GM10847 (cell line): ENCODE data around the gene SLC9B1.

ENCODE experiments used
- POLR2A ChIP-seq: IDR thresholded peaks from 2 replicates; pipeline ENCODE4 v1.6.1; 2011; ENCODE audit not compliant: insufficient read length; ENCODE audit errors: extremely low read depth

SLC9B1 gene

GRCh38 chr4:103019308-103020124, at the start of gene SLC9B1:
SLC9B1 (minus strand) TSS chr4:103019705; CDS start chr4:102991711, 27,994 bp downstream.
- peak; percentile 88 for TF ChIP-seq POLR2A

- no peak for TF ChIP-seq POLR2A
These were observed 48.5 kb upstream of the SLC9B1 start for GRCh38 chr4:103067841-103068547.

DNA sequence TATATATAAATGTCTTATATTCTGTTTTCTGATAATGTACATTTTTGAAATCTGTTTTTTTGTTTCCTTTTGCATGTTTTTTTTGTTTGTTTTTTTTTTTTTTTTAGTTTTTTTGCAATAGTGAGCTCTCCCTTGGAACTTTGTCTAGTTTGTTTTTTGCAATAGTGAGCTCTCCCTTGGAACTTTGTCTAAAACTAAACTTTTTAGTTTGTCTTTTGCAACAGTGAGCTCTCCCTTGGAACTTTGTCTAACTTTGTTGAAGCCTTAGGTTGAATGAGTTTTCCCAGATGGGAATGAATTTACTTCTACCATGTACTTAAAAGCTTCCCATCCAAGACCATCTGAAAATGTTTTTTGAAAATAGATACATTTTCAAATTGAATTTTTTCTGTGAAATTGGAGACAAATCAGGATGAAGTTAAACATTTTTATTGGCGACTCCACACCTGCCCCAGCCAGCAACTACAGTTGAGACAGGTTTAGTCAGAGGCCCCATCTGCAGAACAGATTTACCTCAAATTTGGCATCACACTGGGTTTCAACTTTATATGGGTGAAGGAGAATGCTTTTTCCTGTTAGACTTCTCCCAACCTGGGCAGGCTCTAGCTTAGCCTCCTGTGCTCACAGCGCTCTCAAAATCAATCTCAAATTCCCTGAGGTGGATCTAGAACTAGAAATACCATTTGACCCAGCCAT, 41.1 kb upstream of the SLC9B1 start:
- TF ChIP-seq POLR2A = no peak

- TF ChIP-seq POLR2A = no peak
These were observed 34.5 kb upstream of the SLC9B1 start for GRCh38 chr4:103054030-103054429.

DNA sequence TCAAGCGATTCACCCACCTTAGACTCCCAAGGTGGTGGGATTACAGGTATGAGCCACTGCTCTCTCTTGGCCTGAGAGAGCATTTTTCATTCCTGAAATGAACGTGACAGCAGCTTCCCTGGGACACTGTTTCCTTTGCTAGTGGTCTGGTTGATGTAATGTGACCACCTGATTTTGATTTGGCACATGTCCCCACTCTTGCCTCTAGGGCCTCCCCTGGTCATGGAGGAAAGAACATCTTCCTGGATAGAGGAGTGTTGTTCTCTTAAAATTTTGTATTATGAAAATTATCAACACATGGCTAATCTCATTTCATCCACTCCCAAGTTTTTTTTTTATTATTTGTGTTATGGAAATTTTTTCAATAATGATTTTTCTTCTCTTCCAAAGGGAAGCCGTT, 33.3 kb upstream of the SLC9B1 start:
- TF ChIP-seq POLR2A = no peak

DNA sequence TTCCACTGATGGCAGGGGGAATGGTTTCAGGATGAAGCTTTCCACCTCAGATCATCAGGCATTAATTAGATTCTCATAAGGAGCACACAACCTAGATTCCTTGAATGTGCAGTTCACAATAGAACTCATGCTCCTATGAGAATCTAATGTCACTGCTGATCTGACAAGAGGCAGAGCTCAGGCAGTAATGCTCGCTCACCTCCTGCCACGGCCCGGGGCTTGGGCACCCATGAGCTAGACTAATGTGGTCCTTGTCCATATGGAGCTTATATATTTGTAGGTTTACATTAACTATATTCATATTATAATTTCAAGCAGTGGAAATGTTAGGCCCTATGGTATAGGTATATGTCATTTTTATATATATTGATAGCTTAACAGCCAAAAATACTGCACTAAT, 32.6 kb upstream of the SLC9B1 start:
- no peak for TF ChIP-seq POLR2A

DNA sequence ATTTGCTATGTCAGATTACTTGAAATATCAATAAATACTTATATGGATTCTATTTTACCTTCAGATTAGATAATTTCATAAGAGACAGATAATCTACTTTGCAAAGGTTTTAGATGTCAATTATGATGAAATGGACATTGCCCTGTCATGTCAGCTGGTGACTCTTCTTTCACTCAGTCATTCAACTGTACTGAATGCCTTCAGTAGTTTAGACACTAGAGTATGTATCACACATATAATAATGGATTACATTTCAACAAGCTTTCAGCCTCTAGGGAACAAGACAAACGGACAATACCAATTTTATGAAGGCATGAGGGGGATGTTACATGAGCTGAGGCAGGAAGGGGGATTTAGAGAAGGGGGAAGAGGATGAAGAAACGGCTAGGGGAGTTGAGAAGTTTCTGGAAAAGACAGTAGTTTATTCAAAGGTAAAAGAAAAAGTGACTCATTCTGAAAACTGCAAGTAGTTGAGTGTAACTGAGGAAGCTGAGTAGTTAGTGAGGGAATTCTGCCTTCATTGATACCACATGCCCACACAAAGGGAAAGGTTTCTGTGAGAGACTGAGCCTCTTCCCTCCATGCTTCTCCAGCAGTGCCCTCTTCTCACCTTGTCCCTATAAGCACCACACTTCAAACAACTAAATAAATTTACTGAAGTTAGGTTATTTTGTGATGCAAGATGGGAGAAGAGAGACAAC, 31.4 kb upstream of the SLC9B1 start:
- TF ChIP-seq POLR2A = no peak

DNA sequence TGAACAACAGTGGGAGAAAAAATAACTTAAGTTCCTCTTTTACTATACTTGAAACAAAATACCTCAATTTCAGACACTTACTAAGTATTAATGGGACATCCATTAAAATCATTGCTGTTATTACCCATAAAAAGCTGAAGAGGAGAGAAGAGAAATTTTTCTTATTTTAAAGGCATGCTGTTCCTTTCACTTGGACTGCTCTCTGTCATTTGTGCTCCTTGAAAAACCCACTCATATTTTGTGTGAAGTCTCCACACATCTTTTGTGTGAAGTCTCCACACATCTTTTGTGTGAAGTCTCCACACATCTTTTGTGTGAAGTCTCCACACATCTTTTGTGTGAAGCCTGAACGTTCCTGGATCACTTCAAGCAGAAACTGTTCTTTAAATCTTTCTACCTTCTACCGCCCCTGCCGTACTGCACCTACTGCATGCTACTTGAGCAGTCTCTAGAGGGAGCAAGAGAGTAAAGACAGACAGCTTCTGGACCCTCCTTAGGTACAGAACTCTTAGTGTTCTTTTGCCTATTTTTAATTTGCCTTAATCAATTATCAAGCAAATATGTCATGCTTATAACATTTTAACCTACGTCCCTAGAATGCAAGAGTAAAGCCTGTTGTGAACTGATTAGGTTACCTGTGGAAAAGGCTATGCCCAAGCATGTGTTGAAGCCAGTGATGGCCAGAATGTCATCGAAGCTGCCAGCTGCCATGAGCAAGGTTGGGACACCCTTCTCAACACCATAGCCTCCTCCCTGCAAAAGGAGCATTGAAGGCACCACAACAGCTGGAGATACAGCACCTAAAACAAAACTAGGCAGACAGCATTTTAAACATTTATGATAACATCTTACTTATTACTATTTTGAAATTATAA, 27.1 kb upstream of the SLC9B1 start:
- TF ChIP-seq POLR2A = no peak

DNA sequence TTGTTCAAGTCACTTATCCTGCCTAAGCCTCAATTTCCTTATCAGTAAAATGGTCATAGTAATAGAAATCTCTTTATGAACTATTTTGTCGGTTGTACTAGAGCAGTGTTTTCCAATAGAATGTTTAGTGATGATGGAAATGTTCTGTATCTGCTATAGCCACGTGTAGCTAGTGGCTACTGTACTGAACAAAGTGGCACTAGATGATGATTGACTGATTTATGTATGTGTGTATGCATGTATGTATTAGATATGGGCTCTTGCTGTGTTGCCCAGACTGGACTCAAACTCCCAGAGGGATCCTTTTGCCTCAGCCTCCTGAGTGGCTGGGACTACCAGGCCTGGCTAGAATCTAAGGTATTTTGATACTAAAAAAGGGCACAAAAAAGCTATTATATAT, 24.7 kb upstream of the SLC9B1 start:
- TF ChIP-seq POLR2A = no peak

GRCh38 chr4:103036169-103036568, 16.7 kb upstream of the SLC9B1 start:
- no peak for TF ChIP-seq POLR2A

DNA sequence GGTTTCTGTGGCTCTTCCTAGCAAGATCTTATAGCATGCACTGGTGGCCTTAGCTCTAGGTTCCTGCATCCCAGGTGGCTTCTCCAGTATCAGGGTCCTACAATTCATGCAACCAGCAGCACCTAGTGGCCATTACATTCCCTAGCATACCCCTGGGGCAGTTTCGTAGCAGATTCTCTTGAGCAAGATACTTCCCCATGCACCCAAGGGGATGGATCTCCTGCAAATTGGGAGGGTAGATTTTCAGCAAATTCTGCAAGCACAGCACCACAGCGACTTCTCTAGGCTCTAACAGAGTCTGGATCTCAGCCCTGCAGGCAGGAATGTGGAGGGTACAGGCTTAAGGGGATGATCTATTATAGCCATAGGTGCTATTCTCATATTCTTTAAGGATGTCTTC, 13.1 kb upstream of the SLC9B1 start:
- no peak for TF ChIP-seq POLR2A

DNA sequence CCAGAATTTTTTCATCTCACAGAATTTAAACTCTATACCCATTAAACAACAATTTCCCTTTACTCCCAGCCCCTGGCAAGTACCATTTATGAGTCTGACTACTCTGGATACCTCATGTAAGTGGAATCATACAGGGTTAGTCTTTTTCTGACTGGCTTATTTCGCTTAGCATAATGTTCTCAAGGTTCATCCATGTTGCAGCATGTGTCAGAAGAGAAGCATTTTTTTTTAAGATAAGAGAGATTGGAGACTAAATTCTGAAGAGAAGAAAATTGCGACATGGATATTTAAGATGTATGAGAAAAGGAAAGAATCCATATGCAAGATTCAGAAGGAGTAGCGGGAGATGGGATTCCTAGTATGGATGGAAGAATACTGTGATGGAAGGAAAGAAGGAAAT, 11.3 kb upstream of the SLC9B1 start:
- TF ChIP-seq POLR2A = no peak

DNA sequence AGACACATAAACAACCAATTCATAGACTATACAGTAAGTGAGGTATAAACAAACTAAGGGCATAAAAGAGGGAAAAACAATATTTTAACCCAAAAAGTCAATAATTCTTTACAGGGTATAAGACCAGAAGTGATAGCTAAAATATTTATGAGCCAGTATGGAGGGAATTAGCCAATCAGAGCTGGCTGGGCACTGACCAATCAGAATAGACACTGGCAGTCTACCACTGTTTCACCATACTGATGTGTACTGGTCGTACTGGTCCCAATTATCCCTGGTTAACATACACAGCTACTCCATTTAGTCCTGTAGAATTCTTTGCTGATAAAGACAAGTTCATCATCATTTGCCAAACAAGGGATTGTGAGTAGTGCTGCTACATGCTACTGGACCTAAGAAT, 9.8 kb upstream of the SLC9B1 start:
- TF ChIP-seq POLR2A = no peak

- TF ChIP-seq POLR2A = no peak
These were observed 7.4 kb upstream of the SLC9B1 start for GRCh38 chr4:103026868-103027267.

DNA sequence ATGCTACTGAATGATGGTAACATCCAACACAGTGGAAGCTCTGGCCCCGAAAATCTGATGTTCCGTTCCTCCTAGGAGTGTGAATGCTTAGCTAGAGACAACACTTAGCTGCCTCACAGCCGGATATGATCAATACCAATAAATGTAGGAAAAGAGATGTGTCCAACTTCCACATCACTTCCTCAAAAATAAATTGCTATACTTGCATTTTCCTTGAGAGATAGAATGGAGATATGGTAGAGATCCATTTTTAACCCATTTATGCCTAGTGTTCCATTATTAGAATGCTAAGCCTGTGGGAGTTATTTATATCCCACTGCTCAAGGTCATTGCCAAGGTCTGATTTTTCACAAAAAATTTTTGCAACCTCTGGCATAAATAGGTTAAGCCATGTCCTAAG, 5.5 kb upstream of the SLC9B1 start:
- no peak for TF ChIP-seq POLR2A

DNA sequence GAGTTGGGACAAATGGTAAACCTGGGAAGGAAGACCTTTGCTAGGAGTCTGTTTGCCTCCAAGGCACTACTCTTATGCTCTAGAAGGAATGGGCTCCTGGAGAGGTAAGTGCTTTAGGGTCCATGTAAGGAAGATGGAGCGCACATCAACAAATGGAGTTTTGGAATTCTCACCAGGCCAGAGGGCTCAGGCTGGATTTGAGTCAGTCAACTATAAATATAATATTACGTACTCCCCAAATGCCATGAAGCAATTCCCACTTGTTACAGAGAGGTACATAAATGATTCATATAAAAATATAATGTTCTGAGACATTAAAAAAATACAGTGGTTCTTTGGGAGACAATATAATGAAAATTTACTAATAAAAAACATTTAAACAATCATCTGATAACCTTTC, 1.6 kb upstream of the SLC9B1 start:
- TF ChIP-seq POLR2A = no peak
